Panc1 (cell line): Measurements from ENCODE around the gene EFCAB9.

Experiments used
- POLR2AphosphoS5 ChIP-seq: IDR thresholded peaks from 2 replicates; pipeline ENCODE4 v1.6.1; 2012; ENCODE audit warnings: mild to moderate bottlenecking, low read depth, low read length, moderate library complexity
- REST ChIP-seq, 2 experiments: IDR thresholded peaks; 2 replicates each; pipeline ENCODE4 v1.6.1; 2011 to 2012; ENCODE audit warnings: low read depth in 2 of 2, control low read depth in 1 of 2, low read length in 1 of 2, mild to moderate bottlenecking in 1 of 2, moderate library complexity in 1 of 2; ENCODE audit not compliant: insufficient read depth in 1 of 2
- SIN3A ChIP-seq: IDR thresholded peaks from 2 replicates; pipeline ENCODE4 v1.6.1; 2012; ENCODE audit warnings: low read depth, mild to moderate bottlenecking, low read length, moderate library complexity, borderline replicate concordance; ENCODE audit not compliant: insufficient read depth
- TCF7L2 ChIP-seq: IDR thresholded peaks from 2 replicates; pipeline ENCODE4 v1.6.1; 2011; ENCODE audit warnings: mild to moderate bottlenecking, low read depth, low read length, inconsistent platforms
- TF ChIP-seq, protein P1 (sequence below): fragments of 450-650 bp; IDR thresholded peaks from 2 replicates; pipeline ENCODE4 v1.5.1; 2017; ENCODE audit warnings: mild to moderate bottlenecking

DNA sequence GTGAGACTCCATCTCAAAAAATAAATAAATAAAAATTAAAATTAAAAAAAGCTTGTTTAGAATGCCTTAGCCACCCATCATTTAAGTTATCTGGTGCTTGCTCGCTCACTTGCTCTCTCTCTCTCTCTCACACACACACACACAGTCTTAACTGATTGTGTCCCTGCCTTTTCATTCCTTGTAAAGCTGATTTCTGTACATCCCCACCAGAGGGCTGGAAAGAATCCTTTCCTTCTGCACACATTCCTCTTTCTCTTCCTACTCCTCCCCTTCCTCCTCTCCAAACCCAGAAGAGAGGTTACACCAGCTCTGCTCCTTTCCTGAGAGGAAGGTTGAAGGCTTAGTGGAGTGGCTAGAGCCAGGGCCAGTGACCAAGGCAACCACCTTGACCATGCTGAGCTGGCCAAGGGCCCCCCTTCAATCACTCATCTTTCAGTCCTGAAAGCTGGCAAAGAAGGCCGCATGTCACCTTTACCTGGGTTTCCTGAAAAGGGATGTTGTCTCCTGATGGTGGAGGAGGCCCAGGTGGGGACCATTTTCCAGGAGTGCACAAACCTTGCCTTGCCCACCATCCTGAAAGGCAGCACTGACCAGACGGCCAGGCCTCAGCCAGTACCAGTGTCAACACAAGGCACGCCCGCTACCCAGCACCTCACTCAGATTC, 31.5 kb upstream of the EFCAB9 start:
- TF ChIP-seq, protein P1, sequence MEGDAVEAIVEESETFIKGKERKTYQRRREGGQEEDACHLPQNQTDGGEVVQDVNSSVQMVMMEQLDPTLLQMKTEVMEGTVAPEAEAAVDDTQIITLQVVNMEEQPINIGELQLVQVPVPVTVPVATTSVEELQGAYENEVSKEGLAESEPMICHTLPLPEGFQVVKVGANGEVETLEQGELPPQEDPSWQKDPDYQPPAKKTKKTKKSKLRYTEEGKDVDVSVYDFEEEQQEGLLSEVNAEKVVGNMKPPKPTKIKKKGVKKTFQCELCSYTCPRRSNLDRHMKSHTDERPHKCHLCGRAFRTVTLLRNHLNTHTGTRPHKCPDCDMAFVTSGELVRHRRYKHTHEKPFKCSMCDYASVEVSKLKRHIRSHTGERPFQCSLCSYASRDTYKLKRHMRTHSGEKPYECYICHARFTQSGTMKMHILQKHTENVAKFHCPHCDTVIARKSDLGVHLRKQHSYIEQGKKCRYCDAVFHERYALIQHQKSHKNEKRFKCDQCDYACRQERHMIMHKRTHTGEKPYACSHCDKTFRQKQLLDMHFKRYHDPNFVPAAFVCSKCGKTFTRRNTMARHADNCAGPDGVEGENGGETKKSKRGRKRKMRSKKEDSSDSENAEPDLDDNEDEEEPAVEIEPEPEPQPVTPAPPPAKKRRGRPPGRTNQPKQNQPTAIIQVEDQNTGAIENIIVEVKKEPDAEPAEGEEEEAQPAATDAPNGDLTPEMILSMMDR = no peak
- TF ChIP-seq POLR2AphosphoS5 = no peak
- TF ChIP-seq SIN3A = no peak
- no peak for TF ChIP-seq TCF7L2
- no peak for TF ChIP-seq REST (IDR thresholded peaks at IDR 0.05; ENCODE audit: insufficient read depth in 1 of 2, low read depth in 2 of 2, low read length in 1 of 2)
